Right lung (tissue), 5 donors: ENCODE measurements around the gene RNF5. TPM values are rescaled to one million over a fixed set of nuclear protein-coding genes. Genes with fewer than 3 reads are reported as not detected.
"Not testable (repeated sequence)": the region's sequence is repeated elsewhere in the genome, so short reads cannot be mapped to it uniquely, and the experiment has no call there.

Experiments
- DNase-seq, 2 donors: peaks; one replicate each; pipeline ENCODE4 v3.0.0-alpha.2; 2013
- polyA plus RNA-seq, 5 donors: library from polyadenylated mRNA; unstranded; fragments of 120-200 nt; gene quantifications; one replicate each; pipeline versions ENCODE4 v1.2.1 to v1.2.3, GENCODE V29; 2013; ENCODE audit warnings: inconsistent platforms in 1 of 5, low replicate concordance in 1 of 5; ENCODE audit not compliant: insufficient read length in 5 of 5, insufficient read depth in 1 of 5

The RNF5 gene
- polyA plus RNA-seq, 5 donors = 69.6 to 81.7 (median 75.8) TPM

- no peak for DNase-seq
Observed at GRCh38 chr6:32203426-32204267, 25.4 kb downstream of the RNF5 start.

- no peak for DNase-seq
Observed at GRCh38 chr6:32204268-32204715, 26.1 kb downstream of the RNF5 start.

GRCh38 chr6:32208996-32209395, 30.8 kb downstream of the RNF5 start:
- DNase-seq = no peak

DNA sequence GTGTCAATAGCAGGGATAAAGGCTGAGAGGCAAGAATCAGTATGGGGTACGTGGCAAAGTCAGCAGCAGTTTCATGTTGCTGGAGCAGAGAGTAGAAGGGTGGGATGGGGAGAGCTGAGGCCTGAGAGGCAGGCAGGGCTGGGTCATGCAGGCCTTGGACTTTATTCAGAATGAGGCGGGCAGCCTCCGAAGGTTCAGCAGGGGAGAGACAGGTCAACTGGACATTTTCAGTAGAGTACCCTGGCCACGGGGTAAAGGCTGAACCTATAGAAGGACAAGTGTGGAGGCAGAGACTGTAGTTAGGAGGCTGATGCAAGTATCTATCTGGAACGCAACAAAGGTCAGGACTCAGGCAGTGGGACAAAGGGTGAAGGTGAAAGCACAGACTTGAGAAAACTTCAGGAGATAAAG, 32.0 kb downstream of the RNF5 start:
- DNase-seq = no peak

DNA sequence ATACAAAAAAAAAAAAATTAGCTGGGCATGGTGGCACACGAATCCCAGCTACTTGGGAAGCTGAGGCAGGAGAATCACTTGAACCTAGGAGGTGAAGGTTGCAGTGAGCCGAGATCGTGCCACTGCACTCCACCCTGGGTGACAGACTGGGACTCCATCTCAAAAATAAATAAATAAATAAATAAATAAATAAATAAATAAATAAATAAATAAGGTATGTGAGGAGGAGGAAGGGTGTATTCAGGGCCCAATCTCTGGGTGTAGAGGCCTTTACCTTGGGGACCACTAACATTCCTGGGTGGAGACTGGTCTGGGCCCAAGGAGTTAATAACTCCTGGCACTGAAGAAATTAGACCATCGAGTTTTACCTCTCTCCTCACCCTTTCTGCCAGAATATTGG, 33.2 kb downstream of the RNF5 start:
- DNase-seq = not testable (repeated sequence)

DNA sequence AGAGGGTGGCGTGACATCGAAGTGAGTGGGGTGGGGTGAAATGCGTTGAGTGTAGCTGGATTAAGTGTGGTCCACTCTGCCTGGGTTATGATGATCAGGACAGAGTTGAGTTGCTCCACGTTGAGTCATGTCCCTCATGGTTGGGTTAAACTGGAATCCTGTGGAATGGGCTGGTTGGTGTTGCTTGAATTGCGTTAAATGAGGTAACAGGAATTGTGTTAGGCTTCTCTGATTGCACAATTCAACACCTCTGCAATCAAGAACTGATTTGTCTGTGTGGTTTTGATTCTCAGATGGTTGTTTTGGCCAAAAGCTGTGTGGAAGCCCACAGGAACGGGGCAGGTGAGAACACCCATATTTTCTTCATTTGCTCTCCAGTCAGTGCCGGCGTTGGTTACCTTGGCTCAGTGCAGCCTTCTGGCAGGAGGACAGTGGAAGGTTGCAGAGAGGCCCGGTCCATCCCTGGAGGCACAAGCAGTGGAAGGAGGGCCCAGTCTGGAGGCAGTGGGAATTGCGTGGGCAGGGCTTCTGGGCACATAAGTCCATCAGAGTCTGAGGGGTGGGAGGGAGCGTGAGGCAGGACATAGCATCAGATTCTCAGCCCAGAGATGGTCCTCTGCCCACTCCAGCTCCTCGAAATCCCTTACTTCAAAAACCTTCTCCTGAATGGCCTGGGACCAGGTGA, 34.0 kb downstream of the RNF5 start:
- no peak for DNase-seq

DNA sequence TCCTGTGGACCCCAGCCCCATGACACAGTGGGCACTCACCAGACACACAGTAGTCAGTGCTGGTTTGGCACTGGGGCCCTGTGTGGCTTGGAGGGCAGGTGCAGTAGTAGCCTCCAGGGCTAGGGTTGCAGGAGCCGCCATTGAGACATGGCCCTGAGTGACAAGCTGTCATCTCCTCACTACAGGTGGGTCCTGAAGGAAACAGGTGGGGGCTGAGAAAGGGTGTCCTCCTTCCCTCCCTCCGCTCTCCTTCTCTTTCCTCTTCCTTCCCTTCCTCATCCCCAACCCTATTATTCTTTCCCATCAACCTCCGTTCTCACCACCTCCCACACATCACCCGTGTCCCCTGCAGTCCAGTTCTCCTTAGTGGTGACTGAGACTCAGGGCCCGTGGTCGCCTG, 35.4 kb downstream of the RNF5 start:
- DNase-seq = no peak

DNA sequence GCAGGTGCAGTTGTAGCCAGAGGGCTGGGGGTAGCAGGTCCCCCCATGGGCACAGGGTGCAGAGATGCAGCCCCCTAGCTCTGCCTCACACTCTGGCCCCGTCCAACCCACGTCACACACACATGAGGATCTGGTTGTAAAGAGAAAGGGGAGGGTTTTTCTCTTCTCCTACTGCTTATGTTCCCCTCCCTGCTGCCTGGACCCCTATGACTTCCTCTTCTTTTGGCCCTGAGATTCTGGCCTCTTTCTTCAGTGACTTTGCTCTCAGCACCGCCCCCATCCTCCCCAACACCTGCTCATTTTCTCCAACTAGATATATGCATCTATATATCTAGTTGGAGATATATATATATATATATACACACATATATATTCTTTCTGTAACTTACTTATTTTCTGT, 35.9 kb downstream of the RNF5 start:
- DNase-seq = no peak

- no peak for DNase-seq
Observed at GRCh38 chr6:32215617-32216016, 37.4 kb downstream of the RNF5 start.

DNA sequence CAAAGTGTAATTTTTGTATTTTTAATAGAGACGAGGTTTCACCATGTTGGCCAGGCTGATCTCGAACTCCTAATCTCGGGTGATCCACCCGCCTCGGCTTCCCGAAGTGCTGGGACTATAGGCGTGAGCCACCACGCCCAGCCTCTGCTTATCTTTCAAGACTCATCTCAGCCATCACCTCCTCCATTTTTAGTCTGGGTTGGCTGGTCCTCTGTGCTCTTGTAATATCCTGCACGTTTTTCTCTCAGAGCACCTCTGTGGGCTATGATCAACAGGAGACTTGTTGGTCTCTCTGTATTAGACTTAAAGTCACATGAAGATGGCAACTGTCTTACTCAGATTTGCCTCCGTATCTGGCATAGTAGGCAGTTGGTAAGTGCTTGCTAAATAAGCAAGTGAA, 38.1 kb downstream of the RNF5 start:
- no peak for DNase-seq

GRCh38 chr6:32216998-32217397, 38.8 kb downstream of the RNF5 start:
- no peak for DNase-seq

- no peak for DNase-seq
Observed at GRCh38 chr6:32218167-32218566, 40.0 kb downstream of the RNF5 start.

DNA sequence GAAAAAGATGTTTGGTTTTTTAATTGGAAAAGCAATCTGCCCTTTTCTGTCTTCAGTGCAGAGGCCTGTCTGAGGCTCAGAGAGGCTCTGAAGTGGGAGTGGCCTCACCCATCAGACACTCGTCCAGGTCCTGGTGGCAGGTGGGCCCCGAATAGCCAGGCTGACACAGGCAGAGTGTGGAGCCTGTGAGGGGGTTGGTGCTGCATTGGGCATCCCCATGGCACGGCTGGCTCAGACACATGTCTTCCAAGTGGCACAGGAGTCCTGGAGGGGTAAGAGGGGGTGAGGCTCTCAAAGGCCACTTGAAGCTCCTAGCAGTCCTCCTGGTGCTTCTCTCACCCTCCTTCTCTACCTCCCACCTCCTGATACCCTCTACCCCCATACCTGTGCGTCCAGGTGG, 41.8 kb downstream of the RNF5 start:
- no peak for DNase-seq

DNA sequence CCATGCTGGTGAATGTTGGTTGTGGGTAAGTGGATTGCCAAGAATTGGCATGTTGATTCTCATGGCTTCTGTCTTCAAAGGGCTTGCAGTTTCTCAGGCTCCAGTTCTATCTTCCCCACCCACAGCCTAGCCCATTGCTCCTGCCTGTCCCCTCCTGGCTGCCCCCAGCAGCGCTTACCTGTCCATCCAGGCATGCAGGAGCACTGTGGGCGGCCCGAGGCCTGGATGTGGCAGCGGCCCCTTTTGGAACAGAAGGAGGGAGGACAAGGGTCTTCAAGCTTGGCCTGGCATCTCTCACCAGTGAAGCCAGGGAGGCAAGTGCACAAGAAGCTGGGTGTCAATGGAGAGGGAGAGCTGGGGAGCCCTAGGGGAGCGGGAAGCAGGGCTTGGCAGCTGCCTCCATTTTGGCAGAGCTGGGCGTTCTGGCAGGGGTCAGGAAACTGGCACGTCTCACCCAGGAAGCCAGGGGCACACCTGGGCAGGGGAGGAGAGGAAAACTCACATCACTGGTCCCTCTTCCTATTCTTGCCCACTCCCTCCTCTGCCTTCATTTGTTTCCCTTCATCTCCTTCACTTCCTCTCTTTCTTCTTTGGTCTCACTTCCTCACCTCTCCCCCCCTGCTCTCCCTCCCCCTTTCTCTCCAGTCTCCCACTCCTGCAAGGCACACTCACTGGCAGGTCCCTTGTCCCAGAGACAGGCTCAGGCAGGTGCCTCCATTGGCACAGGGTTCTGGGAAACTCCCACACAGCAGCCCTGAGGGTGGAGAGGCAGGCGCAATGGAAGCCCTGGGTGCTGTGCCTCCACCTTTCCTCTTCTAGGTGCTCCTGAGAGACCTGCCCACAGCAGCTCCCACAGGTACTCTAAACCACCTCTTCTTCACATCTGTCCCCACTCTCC, 44.4 kb downstream of the RNF5 start:
- DNase-seq = no peak

GRCh38 chr6:32223258-32224235, 45.3 kb downstream of the RNF5 start, which contains the start of gene NOTCH4:
NOTCH4 (minus strand) TSS chr6:32224067; CDS start chr6:32223928, 139 bp downstream.
- no peak for DNase-seq

- no peak for DNase-seq
Observed at GRCh38 chr6:32224696-32225095, 46.5 kb downstream of the RNF5 start.

DNA sequence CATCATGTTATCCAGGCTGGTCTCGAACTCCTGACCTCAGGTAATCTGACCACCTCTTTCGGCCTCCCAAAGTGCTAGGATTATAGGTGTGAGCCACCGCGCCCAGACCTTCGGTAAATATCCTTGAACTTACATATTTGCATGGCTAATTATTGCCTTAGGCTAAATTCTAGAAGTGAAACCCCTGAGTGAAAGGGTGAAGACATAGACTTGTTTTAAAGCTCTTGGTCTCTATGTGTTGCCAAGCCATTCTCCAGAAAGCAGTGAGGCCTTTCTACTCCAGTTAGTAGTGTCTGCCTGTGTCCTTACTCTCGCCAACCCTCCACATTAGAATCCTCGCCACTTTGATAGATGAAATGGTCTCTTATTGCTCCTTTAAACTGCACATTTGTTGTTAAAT, 48.2 kb downstream of the RNF5 start:
- no peak for DNase-seq
